Hepatocyte (in vitro differentiated cells): Measurements from ENCODE around the gene TTYH2.
"Not testable (repeated sequence)": the region's sequence is repeated elsewhere in the genome, so short reads cannot be mapped to it uniquely, and the experiment has no call there.

Source experiments
- EZH2 ChIP-seq: fragments of 200-600 bp; sonication (generic); IDR thresholded peaks from 2 replicates; pipeline ENCODE4 v1.6.1; 2016; ENCODE audit warnings: antibody characterized with exemption, mild to moderate bottlenecking, borderline replicate concordance
- TF ChIP-seq, protein P1 (sequence below): fragments of 200-600 bp; sonication (generic); IDR thresholded peaks from 2 replicates; pipeline ENCODE4 v1.5.1; 2016; ENCODE audit warnings: antibody characterized with exemption, mild to moderate bottlenecking; ENCODE audit not compliant: poor library complexity

DNA sequence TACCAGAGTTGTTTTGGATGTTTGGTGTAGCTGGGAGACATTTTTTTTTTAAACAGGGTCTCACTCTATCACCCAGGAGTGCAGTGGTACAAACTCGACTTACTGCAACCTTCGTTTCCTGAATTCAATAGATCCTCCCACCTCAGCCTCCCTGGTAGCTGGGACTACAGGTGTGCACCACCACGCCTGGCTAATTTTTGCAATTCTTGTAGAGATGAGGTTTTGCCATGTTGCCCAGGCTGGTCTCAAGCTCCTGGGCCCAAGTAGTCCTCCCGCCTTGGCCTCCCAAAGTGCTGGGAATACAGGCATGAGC lies 68.9 kb downstream of the TTYH2 start:
- TF ChIP-seq, protein P1, sequence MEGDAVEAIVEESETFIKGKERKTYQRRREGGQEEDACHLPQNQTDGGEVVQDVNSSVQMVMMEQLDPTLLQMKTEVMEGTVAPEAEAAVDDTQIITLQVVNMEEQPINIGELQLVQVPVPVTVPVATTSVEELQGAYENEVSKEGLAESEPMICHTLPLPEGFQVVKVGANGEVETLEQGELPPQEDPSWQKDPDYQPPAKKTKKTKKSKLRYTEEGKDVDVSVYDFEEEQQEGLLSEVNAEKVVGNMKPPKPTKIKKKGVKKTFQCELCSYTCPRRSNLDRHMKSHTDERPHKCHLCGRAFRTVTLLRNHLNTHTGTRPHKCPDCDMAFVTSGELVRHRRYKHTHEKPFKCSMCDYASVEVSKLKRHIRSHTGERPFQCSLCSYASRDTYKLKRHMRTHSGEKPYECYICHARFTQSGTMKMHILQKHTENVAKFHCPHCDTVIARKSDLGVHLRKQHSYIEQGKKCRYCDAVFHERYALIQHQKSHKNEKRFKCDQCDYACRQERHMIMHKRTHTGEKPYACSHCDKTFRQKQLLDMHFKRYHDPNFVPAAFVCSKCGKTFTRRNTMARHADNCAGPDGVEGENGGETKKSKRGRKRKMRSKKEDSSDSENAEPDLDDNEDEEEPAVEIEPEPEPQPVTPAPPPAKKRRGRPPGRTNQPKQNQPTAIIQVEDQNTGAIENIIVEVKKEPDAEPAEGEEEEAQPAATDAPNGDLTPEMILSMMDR, result not testable (repeated sequence)
- not testable (repeated sequence) for TF ChIP-seq EZH2
